OCI-LY3 (cell line): ENCODE measurements around the gene MLC1.

Experiments used
- H2AFZ ChIP-seq: fragments of 200-600, 300-600 bp; shearing (Covaris generic); 2 replicates; pipeline ENCODE4 v1.6.0; 2014; ENCODE audit warnings: antibody characterized with exemption, low read depth, low read length
- H3K27ac ChIP-seq: fragments of 200-600, 300-600 bp; sonication (generic); 2 replicates; pipeline ENCODE4 v1.5.1; 2014; ENCODE audit warnings: mild to moderate bottlenecking, low read length, moderate library complexity, mixed read lengths
- H3K27me3 ChIP-seq: fragments of 200-600, 300-600 bp; sonication (generic); 2 replicates; pipeline ENCODE4 v1.6.1; 2014; ENCODE audit warnings: low read depth, low read length, mixed read lengths
- H3K36me3 ChIP-seq: fragments of 200-600, 300-600 bp; sonication (generic); replicated peaks from 2 replicates; pipeline ENCODE3; 2014; ENCODE audit warnings: low read depth, low read length, mixed read lengths
- H3K4me1 ChIP-seq: fragments of 300-600, 200-600 bp; sonication (generic); 2 replicates; pipeline ENCODE4 v1.6.1; 2014; ENCODE audit warnings: low read length, mixed read lengths
- H3K4me2 ChIP-seq: fragments of 200-600, 300-600 bp; sonication (generic); 2 replicates; pipeline ENCODE4 v1.6.1; 2014; ENCODE audit warnings: low read length, mixed read lengths
- H3K4me3 ChIP-seq: fragments of 300-600, 200-600 bp; sonication (generic); 2 replicates; pipeline ENCODE4 v1.5.1; 2014; ENCODE audit warnings: antibody characterized with exemption, mild to moderate bottlenecking, low read length, moderate library complexity
- H3K79me2 ChIP-seq: fragments of 300-600, 200-600 bp; shearing (Covaris generic); 2 replicates; pipeline ENCODE4 v1.6.1; 2014; ENCODE audit warnings: mild to moderate bottlenecking, low read length, mixed read lengths
- H3K9ac ChIP-seq: fragments of 300-600, 200-600 bp; shearing (Covaris generic); 2 replicates; pipeline ENCODE4 v1.6.0; 2014; ENCODE audit warnings: mild to moderate bottlenecking, low read length, moderate library complexity
- H3K9me3 ChIP-seq: fragments of 200-600, 300-600 bp; shearing (Covaris generic); 2 replicates; pipeline ENCODE4 v1.6.1; 2014; ENCODE audit warnings: low read length, mixed read lengths; ENCODE audit not compliant: insufficient read depth
- H4K20me1 ChIP-seq: fragments of 200-600, 300-600 bp; sonication (generic); 2 replicates; pipeline ENCODE4 v1.6.1; 2016; ENCODE audit warnings: low read length, mixed read lengths; ENCODE audit not compliant: insufficient read depth
- CTCF ChIP-seq: fragments of 200-600, 300-600 bp; sonication (generic); IDR thresholded peaks from 2 replicates; pipeline ENCODE4 v1.5.1; 2014; ENCODE audit warnings: antibody characterized with exemption, low read length, low read depth
- EZH2phosphoT487 ChIP-seq: fragments of 200-600 bp; shearing (Covaris generic); IDR thresholded peaks from 2 replicates; pipeline ENCODE4 v1.6.1; 2018; ENCODE audit warnings: antibody characterized with exemption, mixed run types, low read depth

Gene MLC1

GRCh38 chr22:50059881-50060262 is 25.4 kb downstream of the MLC1 start:
- no peak overlapping the region for H3K9ac ChIP-seq
- no peak overlapping the region for H3K27ac ChIP-seq
- H3K36me3 ChIP-seq = no peaks in the 10 kb centered on the region
- no peak overlapping the region for H3K4me2 ChIP-seq
- no peaks in the 10 kb centered on the region for H3K27me3 ChIP-seq
- H3K4me1 ChIP-seq = no peaks in the 10 kb centered on the region
- no peaks in the 10 kb centered on the region for H4K20me1 ChIP-seq
- no peaks in the 10 kb centered on the region for H3K79me2 ChIP-seq
- TF ChIP-seq CTCF (no peak), EZH2phosphoT487 (no peak)
- H2AFZ ChIP-seq = no peak overlapping the region
- H3K4me3 ChIP-seq = no peak overlapping the region
- H3K9me3 ChIP-seq = no peaks in the 10 kb centered on the region

- Histone ChIP-seq H3K36me3 (no peaks in the 10 kb centered on the region), H3K4me2 (no peak overlapping the region), H3K9ac (no peak overlapping the region), H3K4me3 (no peak overlapping the region), H3K79me2 (no peaks in the 10 kb centered on the region), H2AFZ (no peak overlapping the region), H4K20me1 (no peaks in the 10 kb centered on the region), H3K27me3 (no peaks in the 10 kb centered on the region), H3K27ac (no peak overlapping the region), H3K9me3 (no peaks in the 10 kb centered on the region), H3K4me1 (no peaks in the 10 kb centered on the region)
- TF ChIP-seq EZH2phosphoT487 (no peak), CTCF (no peak)
Measured at GRCh38 chr22:50058906-50059880, 26.0 kb downstream of the MLC1 start.

- Histone ChIP-seq H2AFZ (no peak within 1 kb of the TSS), H3K4me1 (no peaks in the 10 kb centered on the region), H3K9me3 (no peaks in the 10 kb centered on the region), H3K9ac (no peak within 1 kb of the TSS), H3K27me3 (no peaks in the 10 kb centered on the region), H3K4me3 (no peak within 1 kb of the TSS), H4K20me1 (no peaks in the 10 kb centered on the region), H3K36me3 (no peaks in the 10 kb centered on the region), H3K4me2 (no peak within 1 kb of the TSS), H3K79me2 (no peaks in the 10 kb centered on the region), H3K27ac (no peak within 1 kb of the TSS)
- no peak for TF ChIP-seq CTCF
- no peak for TF ChIP-seq EZH2phosphoT487
Measured at GRCh38 chr22:50058061-50058905, 26.9 kb downstream of the MLC1 start, which contains the start of gene TTLL8. TTLL8 (minus strand) TSS chr22:50058298.
